SK-N-SH treated with all-trans-retinoic acid at 6 μM for 48 hours (cell line): Measurements from ENCODE around the gene NEDD4.

Experiments
- ATAC-seq: fragments of 200-7000 bp; cut with Tn5 transposase; 3 replicates; pipeline ENCODE4 v1.9.1; 2020; ENCODE audit warnings: mild to moderate bottlenecking, moderate library complexity
- ARNTL ChIP-seq: fragments of 450-650 bp; formaldehyde crosslinking; IDR thresholded peaks from 2 replicates; pipeline ENCODE4 v1.5.0; 2020; ENCODE audit warnings: low read depth, mild to moderate bottlenecking, moderate library complexity, borderline replicate concordance
- BACH2 ChIP-seq: fragments of 250-450 bp; sonication (Bioruptor Pico); IDR thresholded peaks from 2 replicates; pipeline ENCODE4 v1.9.0; 2021; ENCODE audit warnings: mild to moderate bottlenecking, borderline replicate concordance
- CSDC2 ChIP-seq: fragments of 250-450 bp; sonication (Bioruptor Pico); IDR thresholded peaks from 2 replicates; pipeline ENCODE4 v1.5.0; 2020; ENCODE audit warnings: mild to moderate bottlenecking, moderate library complexity
- CSRNP3 ChIP-seq: fragments of 250-450 bp; sonication (Bioruptor Pico); IDR thresholded peaks from 2 replicates; pipeline ENCODE4 v1.5.1; 2021; ENCODE audit warnings: mild to moderate bottlenecking, moderate library complexity
- ESRRG ChIP-seq: fragments of 250-450 bp; sonication (Bioruptor Pico); IDR thresholded peaks from 2 replicates; pipeline ENCODE4 v1.6.1; 2021; ENCODE audit warnings: mild to moderate bottlenecking
- ISL1 ChIP-seq: fragments of 250-450 bp; sonication (Bioruptor Pico); IDR thresholded peaks from 2 replicates; pipeline ENCODE4 v2.1.2; 2022; ENCODE audit warnings: mild to moderate bottlenecking, moderate library complexity
- OSR1 ChIP-seq: fragments of 250-450 bp; sonication (Bioruptor Pico); IDR thresholded peaks from 2 replicates; pipeline ENCODE4 v1.8.0; 2022; ENCODE audit warnings: moderate library complexity, mild to moderate bottlenecking, inconsistent platforms
- PPARA ChIP-seq: fragments of 250-450 bp; sonication (Bioruptor Pico); IDR thresholded peaks from 2 replicates; pipeline ENCODE4 v1.5.0; 2020; ENCODE audit warnings: mild to moderate bottlenecking, borderline replicate concordance
- RARB ChIP-seq: fragments of 250-450 bp; sonication (Bioruptor Pico); IDR thresholded peaks from 2 replicates; pipeline ENCODE4 v1.8.0; 2021; ENCODE audit warnings: mild to moderate bottlenecking, moderate library complexity
- SNAI2 ChIP-seq: fragments of 250-450 bp; sonication (Bioruptor Pico); IDR thresholded peaks from 2 replicates; pipeline ENCODE4 v1.5.0; 2020; ENCODE audit warnings: mild to moderate bottlenecking, moderate library complexity
- TCF4 ChIP-seq: fragments of 250-450 bp; sonication (Bioruptor Pico); IDR thresholded peaks from 2 replicates; pipeline ENCODE4 v1.8.0; 2021; ENCODE audit warnings: mild to moderate bottlenecking, moderate library complexity, borderline replicate concordance
- TOX ChIP-seq: fragments of 250-450 bp; sonication (Bioruptor Pico); IDR thresholded peaks from 2 replicates; pipeline ENCODE4 v1.8.0; 2021; ENCODE audit warnings: mild to moderate bottlenecking, moderate library complexity, borderline replicate concordance
- ZC3H10 ChIP-seq: fragments of 250-450 bp; sonication (Bioruptor Pico); IDR thresholded peaks from 2 replicates; pipeline ENCODE4 v1.5.1; 2021; ENCODE audit warnings: mild to moderate bottlenecking, moderate library complexity
- ZFP3 ChIP-seq: fragments of 250-450 bp; sonication (Bioruptor Pico); IDR thresholded peaks from 2 replicates; pipeline ENCODE4 v1.5.0; 2020; ENCODE audit warnings: mild to moderate bottlenecking, moderate library complexity
- ZFP30 ChIP-seq: fragments of 450-650 bp; formaldehyde crosslinking; IDR thresholded peaks from 2 replicates; pipeline ENCODE4 v1.5.0; 2022; ENCODE audit warnings: mild to moderate bottlenecking, moderate library complexity
- ZNF565 ChIP-seq: fragments of 450-650 bp; formaldehyde crosslinking; conservative IDR thresholded peaks from 2 replicates; pipeline ENCODE4 v1.5.0; 2020; ENCODE audit warnings: low read depth, mild to moderate bottlenecking, moderate library complexity
- ZNF8 ChIP-seq: fragments of 450-650 bp; formaldehyde crosslinking; IDR thresholded peaks from 2 replicates; pipeline ENCODE4 v1.5.0; 2020; ENCODE audit warnings: mild to moderate bottlenecking, moderate library complexity
- TF ChIP-seq, protein P1 (sequence below): fragments of 250-450 bp; sonication (Bioruptor Pico); IDR thresholded peaks from 2 replicates; pipeline ENCODE4 v1.8.0; 2021; ENCODE audit warnings: low read depth, mild to moderate bottlenecking, moderate library complexity, borderline replicate concordance
- TF ChIP-seq, protein P2 (sequence below): fragments of 250-450 bp; sonication (Bioruptor Pico); IDR thresholded peaks from 2 replicates; pipeline ENCODE4 v1.8.0; 2020; ENCODE audit warnings: mild to moderate bottlenecking, moderate library complexity, borderline replicate concordance
- TF ChIP-seq, protein P3 (sequence below): fragments of 250-450 bp; sonication (Bioruptor Pico); IDR thresholded peaks from 2 replicates; pipeline ENCODE4 v1.5.0; 2020; ENCODE audit warnings: mild to moderate bottlenecking, moderate library complexity
- TF ChIP-seq, protein P4 (sequence below): fragments of 250-450 bp; sonication (Bioruptor Pico); IDR thresholded peaks from 2 replicates; pipeline ENCODE4 v1.5.1; 2020; ENCODE audit warnings: low read depth, mild to moderate bottlenecking, moderate library complexity

NEDD4 gene

GRCh38 chr15:55977231-55977630 is 16.2 kb downstream of the NEDD4 start:
- ATAC-seq, result no peak
- TF ChIP-seq ESRRG (CRISPR knock-in tag) (no peak), TCF4 (no peak), ZFP30 (CRISPR knock-in tag) (no peak), ARNTL (CRISPR knock-in tag) (no peak), PPARA (no peak), CSRNP3 (CRISPR knock-in tag) (no peak)
- TF ChIP-seq, protein P1, sequence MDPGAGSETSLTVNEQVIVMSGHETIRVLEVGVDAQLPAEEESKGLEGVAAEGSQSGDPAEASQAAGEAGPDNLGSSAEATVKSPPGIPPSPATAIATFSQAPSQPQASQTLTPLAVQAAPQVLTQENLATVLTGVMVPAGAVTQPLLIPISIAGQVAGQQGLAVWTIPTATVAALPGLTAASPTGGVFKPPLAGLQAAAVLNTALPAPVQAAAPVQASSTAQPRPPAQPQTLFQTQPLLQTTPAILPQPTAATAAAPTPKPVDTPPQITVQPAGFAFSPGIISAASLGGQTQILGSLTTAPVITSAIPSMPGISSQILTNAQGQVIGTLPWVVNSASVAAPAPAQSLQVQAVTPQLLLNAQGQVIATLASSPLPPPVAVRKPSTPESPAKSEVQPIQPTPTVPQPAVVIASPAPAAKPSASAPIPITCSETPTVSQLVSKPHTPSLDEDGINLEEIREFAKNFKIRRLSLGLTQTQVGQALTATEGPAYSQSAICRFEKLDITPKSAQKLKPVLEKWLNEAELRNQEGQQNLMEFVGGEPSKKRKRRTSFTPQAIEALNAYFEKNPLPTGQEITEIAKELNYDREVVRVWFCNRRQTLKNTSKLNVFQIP (CRISPR knock-in tag), result no peak
- TF ChIP-seq, protein P2, sequence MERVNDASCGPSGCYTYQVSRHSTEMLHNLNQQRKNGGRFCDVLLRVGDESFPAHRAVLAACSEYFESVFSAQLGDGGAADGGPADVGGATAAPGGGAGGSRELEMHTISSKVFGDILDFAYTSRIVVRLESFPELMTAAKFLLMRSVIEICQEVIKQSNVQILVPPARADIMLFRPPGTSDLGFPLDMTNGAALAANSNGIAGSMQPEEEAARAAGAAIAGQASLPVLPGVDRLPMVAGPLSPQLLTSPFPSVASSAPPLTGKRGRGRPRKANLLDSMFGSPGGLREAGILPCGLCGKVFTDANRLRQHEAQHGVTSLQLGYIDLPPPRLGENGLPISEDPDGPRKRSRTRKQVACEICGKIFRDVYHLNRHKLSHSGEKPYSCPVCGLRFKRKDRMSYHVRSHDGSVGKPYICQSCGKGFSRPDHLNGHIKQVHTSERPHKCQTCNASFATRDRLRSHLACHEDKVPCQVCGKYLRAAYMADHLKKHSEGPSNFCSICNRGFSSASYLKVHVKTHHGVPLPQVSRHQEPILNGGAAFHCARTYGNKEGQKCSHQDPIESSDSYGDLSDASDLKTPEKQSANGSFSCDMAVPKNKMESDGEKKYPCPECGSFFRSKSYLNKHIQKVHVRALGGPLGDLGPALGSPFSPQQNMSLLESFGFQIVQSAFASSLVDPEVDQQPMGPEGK (CRISPR knock-in tag), result no peak
- TF ChIP-seq, protein P3, sequence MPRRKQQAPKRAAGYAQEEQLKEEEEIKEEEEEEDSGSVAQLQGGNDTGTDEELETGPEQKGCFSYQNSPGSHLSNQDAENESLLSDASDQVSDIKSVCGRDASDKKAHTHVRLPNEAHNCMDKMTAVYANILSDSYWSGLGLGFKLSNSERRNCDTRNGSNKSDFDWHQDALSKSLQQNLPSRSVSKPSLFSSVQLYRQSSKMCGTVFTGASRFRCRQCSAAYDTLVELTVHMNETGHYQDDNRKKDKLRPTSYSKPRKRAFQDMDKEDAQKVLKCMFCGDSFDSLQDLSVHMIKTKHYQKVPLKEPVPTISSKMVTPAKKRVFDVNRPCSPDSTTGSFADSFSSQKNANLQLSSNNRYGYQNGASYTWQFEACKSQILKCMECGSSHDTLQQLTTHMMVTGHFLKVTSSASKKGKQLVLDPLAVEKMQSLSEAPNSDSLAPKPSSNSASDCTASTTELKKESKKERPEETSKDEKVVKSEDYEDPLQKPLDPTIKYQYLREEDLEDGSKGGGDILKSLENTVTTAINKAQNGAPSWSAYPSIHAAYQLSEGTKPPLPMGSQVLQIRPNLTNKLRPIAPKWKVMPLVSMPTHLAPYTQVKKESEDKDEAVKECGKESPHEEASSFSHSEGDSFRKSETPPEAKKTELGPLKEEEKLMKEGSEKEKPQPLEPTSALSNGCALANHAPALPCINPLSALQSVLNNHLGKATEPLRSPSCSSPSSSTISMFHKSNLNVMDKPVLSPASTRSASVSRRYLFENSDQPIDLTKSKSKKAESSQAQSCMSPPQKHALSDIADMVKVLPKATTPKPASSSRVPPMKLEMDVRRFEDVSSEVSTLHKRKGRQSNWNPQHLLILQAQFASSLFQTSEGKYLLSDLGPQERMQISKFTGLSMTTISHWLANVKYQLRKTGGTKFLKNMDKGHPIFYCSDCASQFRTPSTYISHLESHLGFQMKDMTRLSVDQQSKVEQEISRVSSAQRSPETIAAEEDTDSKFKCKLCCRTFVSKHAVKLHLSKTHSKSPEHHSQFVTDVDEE (CRISPR knock-in tag), result no peak
- TF ChIP-seq, all 23 proteins: peak for 0

DNA sequence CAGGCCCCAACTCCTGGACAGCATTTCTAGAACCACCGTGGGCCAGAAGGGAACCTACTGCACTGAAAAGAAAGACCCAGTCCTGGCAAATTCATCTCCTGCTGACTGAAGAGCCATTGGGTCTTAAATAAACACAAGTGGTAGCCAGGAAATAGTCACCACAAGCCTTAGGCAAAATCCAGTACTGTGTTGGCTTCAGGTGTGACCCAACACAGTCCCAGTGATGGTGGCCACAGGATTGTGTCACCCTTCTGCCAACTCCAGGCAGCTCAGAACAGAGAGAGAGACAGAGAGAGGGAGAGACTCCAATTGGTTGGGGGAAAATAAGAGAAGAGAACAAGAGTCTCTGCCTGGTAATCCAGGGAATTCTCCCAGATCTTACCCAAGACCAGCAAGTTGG is 23.1 kb downstream of the NEDD4 start:
- ATAC-seq, result no peak

More for the DNA sequence above, 23.1 kb downstream of the NEDD4 start:
- no peak for TF ChIP-seq ZNF565 (CRISPR knock-in tag)
- TF ChIP-seq, protein P1 (CRISPR knock-in tag), result no peak
- no peak for TF ChIP-seq ZC3H10 (CRISPR knock-in tag)
- TF ChIP-seq, protein P4, sequence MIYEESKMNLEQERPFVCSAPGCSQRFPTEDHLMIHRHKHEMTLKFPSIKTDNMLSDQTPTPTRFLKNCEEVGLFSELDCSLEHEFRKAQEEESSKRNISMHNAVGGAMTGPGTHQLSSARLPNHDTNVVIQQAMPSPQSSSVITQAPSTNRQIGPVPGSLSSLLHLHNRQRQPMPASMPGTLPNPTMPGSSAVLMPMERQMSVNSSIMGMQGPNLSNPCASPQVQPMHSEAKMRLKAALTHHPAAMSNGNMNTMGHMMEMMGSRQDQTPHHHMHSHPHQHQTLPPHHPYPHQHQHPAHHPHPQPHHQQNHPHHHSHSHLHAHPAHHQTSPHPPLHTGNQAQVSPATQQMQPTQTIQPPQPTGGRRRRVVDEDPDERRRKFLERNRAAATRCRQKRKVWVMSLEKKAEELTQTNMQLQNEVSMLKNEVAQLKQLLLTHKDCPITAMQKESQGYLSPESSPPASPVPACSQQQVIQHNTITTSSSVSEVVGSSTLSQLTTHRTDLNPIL (CRISPR knock-in tag), result no peak
- TF ChIP-seq ZNF8 (CRISPR knock-in tag), result no peak
- TF ChIP-seq CSDC2 (CRISPR knock-in tag), result no peak
- no peak for TF ChIP-seq TOX (CRISPR knock-in tag)
- TF ChIP-seq, protein P2 (CRISPR knock-in tag), result no peak
- TF ChIP-seq SNAI2 (CRISPR knock-in tag), result no peak
- TF ChIP-seq BACH2 (CRISPR knock-in tag), result no peak
- TF ChIP-seq ESRRG (CRISPR knock-in tag), result no peak
- TF ChIP-seq RARB, result no peak
- no peak for TF ChIP-seq ARNTL (CRISPR knock-in tag)
- no peak for TF ChIP-seq ISL1
- no peak for TF ChIP-seq ZFP30 (CRISPR knock-in tag)
- no peak for TF ChIP-seq OSR1 (CRISPR knock-in tag)
- TF ChIP-seq ZFP3, result no peak
